Endothelial cell of umbilical vein (primary cell): ENCODE data around the gene KIAA0825.

Experiments
- EZH2 ChIP-seq: IDR thresholded peaks from 2 replicates; pipeline ENCODE4 v1.6.1; 2012; ENCODE audit warnings: borderline replicate concordance, low read depth, mild to moderate bottlenecking, moderate library complexity, low read length, inconsistent platforms; ENCODE audit not compliant: severe bottlenecking
- GATA2 ChIP-seq: IDR thresholded peaks from 2 replicates; pipeline ENCODE4 v1.7.0; 2011; ENCODE audit warnings: low read depth, mild to moderate bottlenecking, moderate library complexity, mixed read lengths, low read length; ENCODE audit not compliant: insufficient read length, insufficient read depth
- POLR2A ChIP-seq: IDR thresholded peaks from 2 replicates; pipeline ENCODE4 v1.6.1; 2012; ENCODE audit warnings: low read depth, mild to moderate bottlenecking, control low read depth, low read length
- POLR2AphosphoS5 ChIP-seq: IDR thresholded peaks from 2 replicates; pipeline ENCODE4 v1.6.1; 2012; ENCODE audit warnings: low read depth, mild to moderate bottlenecking, control low read depth, low read length, moderate library complexity; ENCODE audit not compliant: insufficient read depth
- TF ChIP-seq, protein P1 (sequence below): IDR thresholded peaks from 2 replicates; pipeline ENCODE4 v1.6.1; 2011; ENCODE audit not compliant: insufficient read depth, insufficient read length
- TF ChIP-seq, protein P2 (sequence below), 2 donors: IDR thresholded peaks; 1 replicate in 1 of 2; 2 replicates in 1 of 2; pipeline ENCODE4 v1.5.1; 2011; ENCODE audit warnings: low read length in 2 of 2, mild to moderate bottlenecking in 2 of 2, moderate library complexity in 2 of 2, control low read depth in 1 of 2, inconsistent platforms in 1 of 2, low read depth in 1 of 2; ENCODE audit not compliant: insufficient read depth in 1 of 2; ENCODE audit errors: extremely low read depth in 1 of 2

- TF ChIP-seq, protein P1, sequence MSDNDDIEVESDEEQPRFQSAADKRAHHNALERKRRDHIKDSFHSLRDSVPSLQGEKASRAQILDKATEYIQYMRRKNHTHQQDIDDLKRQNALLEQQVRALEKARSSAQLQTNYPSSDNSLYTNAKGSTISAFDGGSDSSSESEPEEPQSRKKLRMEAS = no peak
- TF ChIP-seq, protein P2, sequence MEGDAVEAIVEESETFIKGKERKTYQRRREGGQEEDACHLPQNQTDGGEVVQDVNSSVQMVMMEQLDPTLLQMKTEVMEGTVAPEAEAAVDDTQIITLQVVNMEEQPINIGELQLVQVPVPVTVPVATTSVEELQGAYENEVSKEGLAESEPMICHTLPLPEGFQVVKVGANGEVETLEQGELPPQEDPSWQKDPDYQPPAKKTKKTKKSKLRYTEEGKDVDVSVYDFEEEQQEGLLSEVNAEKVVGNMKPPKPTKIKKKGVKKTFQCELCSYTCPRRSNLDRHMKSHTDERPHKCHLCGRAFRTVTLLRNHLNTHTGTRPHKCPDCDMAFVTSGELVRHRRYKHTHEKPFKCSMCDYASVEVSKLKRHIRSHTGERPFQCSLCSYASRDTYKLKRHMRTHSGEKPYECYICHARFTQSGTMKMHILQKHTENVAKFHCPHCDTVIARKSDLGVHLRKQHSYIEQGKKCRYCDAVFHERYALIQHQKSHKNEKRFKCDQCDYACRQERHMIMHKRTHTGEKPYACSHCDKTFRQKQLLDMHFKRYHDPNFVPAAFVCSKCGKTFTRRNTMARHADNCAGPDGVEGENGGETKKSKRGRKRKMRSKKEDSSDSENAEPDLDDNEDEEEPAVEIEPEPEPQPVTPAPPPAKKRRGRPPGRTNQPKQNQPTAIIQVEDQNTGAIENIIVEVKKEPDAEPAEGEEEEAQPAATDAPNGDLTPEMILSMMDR (IDR thresholded peaks at IDR 0.05; ENCODE audit: extremely low read depth in 1 of 2, insufficient read depth in 1 of 2, low read depth in 1 of 2, low read length in 2 of 2) = no peak
- TF ChIP-seq POLR2AphosphoS5 (no peak), POLR2A (no peak), EZH2 (no peak), GATA2 (no peak)
Measured at GRCh38 chr5:94403483-94403882, 214.9 kb downstream of the KIAA0825 start.
